ENCODE results near the gene PRTFDC1. TPM values are rescaled to one million over a fixed set of nuclear protein-coding genes. Genes with fewer than 3 reads are reported as not detected.

Gene PRTFDC1
- total RNA-seq, 1 donor from 2014 or later: 9.1 TPM

DNA sequence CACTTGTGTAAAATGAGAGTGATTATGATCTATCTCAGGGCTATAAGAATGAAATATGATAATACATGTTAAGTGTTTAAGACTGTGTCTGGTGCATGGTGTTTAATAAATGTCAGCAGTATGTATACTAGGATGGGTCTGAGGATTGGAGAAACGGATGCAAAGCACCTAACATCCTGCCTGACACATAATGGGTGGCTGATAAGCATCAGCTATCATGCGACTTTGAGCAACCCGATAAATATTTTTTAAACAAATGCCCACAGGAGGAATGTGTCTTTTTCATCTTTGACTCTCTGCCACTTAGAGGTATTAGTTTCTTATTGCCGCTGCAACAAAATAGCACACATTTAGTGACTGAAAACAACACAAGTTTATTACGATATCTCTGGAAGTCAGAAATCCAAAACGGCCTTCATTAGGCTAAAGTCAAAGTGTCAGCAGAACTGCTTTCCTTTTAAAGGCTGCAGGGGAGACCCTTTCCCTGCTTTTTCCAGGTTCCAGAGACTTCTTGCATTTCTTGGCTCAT lies 135.5 kb downstream of the PRTFDC1 start:
- no peak overlapping the region for H3K27ac ChIP-seq (ENCODE audit: low read depth, low read length)
- Mint-ChIP-seq H3K36me3 (ENCODE audit: low read depth, unreplicated experiment) (no peaks in the 10 kb centered on the region), H3K27me3 (ENCODE audit: low read depth, unreplicated experiment) (no peaks in the 10 kb centered on the region), H3K27ac (ENCODE audit: unreplicated experiment) (no peak overlapping the region), H3K9me3 (ENCODE audit: unreplicated experiment) (no peaks in the 10 kb centered on the region), H3K4me1 (ENCODE audit: low read depth, unreplicated experiment) (peaks cover 10% of the 10 kb centered on the region), H3K4me3 (ENCODE audit: unreplicated experiment) (no peak overlapping the region)
- H3K9ac ChIP-seq (ENCODE audit: low read length): no peak overlapping the region
- no peak overlapping the region for H3K4me3 ChIP-seq (ENCODE audit: insufficient read depth, low read depth, low read length)
- DNase-seq (ENCODE audit: low read depth) (no peak), FAIRE-seq (no peak)
- no peaks in the 10 kb centered on the region for H3K9me3 ChIP-seq (ENCODE audit: insufficient read depth, low read depth, low read length)
- H3K27me3 ChIP-seq (ENCODE audit: insufficient read depth, low read length): no peaks in the 10 kb centered on the region
- H3K36me3 ChIP-seq (ENCODE audit: insufficient read depth, low read length): no peaks in the 10 kb centered on the region
- peaks cover 15% of the 10 kb centered on the region for H3K4me1 ChIP-seq (ENCODE audit: insufficient read depth, low read length)
- H4K20me1 ChIP-seq (ENCODE audit: insufficient read depth, low read length): no peaks in the 10 kb centered on the region
- no peaks in the 10 kb centered on the region for H3K79me2 ChIP-seq (ENCODE audit: insufficient read depth, low read length)
- TF ChIP-seq, protein P1, sequence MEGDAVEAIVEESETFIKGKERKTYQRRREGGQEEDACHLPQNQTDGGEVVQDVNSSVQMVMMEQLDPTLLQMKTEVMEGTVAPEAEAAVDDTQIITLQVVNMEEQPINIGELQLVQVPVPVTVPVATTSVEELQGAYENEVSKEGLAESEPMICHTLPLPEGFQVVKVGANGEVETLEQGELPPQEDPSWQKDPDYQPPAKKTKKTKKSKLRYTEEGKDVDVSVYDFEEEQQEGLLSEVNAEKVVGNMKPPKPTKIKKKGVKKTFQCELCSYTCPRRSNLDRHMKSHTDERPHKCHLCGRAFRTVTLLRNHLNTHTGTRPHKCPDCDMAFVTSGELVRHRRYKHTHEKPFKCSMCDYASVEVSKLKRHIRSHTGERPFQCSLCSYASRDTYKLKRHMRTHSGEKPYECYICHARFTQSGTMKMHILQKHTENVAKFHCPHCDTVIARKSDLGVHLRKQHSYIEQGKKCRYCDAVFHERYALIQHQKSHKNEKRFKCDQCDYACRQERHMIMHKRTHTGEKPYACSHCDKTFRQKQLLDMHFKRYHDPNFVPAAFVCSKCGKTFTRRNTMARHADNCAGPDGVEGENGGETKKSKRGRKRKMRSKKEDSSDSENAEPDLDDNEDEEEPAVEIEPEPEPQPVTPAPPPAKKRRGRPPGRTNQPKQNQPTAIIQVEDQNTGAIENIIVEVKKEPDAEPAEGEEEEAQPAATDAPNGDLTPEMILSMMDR (IDR thresholded peaks at IDR 0.05; ENCODE audit: insufficient read depth, low read depth, low read length): no peak
- no peak for TF ChIP-seq EZH2 (IDR thresholded peaks at IDR 0.05; ENCODE audit: insufficient read depth, low read length)
- no peak overlapping the region for H3K4me2 ChIP-seq (ENCODE audit: low read length)
- no peak overlapping the region for H2AFZ ChIP-seq (ENCODE audit: low read depth, low read length)

DNA sequence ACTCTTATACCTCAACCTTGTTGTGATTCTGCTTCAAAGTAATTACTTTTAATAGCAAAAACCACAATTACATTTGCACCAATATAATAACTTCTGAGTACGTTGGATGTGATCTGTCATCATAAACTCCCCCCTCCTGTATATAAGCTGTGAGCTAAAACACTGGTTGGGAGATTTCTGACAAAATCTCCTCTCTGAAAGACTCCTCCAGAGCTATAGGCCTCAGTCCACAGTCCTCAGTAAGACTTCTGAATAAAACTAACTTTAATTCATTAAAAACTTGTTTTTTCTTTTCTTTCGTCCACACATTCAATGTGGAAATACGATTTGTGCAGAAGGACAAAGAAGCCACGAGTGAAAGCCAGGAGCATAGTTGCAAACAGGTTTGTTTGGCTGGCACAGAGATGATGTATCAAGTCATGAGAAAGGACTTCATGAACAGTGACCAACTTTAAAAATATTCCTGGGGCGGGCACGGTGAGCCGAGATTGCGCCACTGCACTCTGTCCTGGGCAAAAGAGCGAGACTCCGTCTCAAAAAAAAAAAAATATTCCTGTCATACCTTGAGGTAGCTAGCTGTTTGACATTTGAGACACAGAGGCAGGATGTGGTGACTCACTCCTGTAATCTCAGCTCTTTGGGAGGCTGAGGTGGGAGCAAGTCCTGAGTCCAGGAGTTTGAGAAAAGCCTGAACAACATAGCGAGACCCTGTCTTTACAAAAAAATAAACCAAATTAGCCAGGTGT lies 137.7 kb downstream of the PRTFDC1 start:
- Mint-ChIP-seq H3K27ac (ENCODE audit: unreplicated experiment) (no peak overlapping the region), H3K27me3 (ENCODE audit: low read depth, unreplicated experiment) (no peaks in the 10 kb centered on the region), H3K36me3 (ENCODE audit: low read depth, unreplicated experiment) (no peaks in the 10 kb centered on the region), H3K4me1 (ENCODE audit: low read depth, unreplicated experiment) (peaks cover 9% of the 10 kb centered on the region), H3K9me3 (ENCODE audit: unreplicated experiment) (no peaks in the 10 kb centered on the region), H3K4me3 (ENCODE audit: unreplicated experiment) (no peak overlapping the region)
- H3K4me3 ChIP-seq (ENCODE audit: insufficient read depth, low read depth, low read length): no peak overlapping the region
- no peaks in the 10 kb centered on the region for H3K27me3 ChIP-seq (ENCODE audit: insufficient read depth, low read length)
- no peaks in the 10 kb centered on the region for H3K79me2 ChIP-seq (ENCODE audit: insufficient read depth, low read length)
- H3K4me2 ChIP-seq (ENCODE audit: low read length): peak overlapping the region; percentile 39
- DNase-seq (ENCODE audit: low read depth) (peak; percentile 68), FAIRE-seq (no peak)
- H3K4me1 ChIP-seq (ENCODE audit: insufficient read depth, low read length): peaks cover 15% of the 10 kb centered on the region
- peak overlapping the region; percentile 9 for H3K27ac ChIP-seq (ENCODE audit: low read depth, low read length)
- no peaks in the 10 kb centered on the region for H3K36me3 ChIP-seq (ENCODE audit: insufficient read depth, low read length)
- H2AFZ ChIP-seq (ENCODE audit: low read depth, low read length): no peak overlapping the region
- H3K9ac ChIP-seq (ENCODE audit: low read length): no peak overlapping the region
- no peaks in the 10 kb centered on the region for H4K20me1 ChIP-seq (ENCODE audit: insufficient read depth, low read length)
- TF ChIP-seq, protein P1 (IDR thresholded peaks at IDR 0.05; ENCODE audit: insufficient read depth, low read depth, low read length): no peak
- no peak for TF ChIP-seq EZH2 (IDR thresholded peaks at IDR 0.05; ENCODE audit: insufficient read depth, low read length)
- no peaks in the 10 kb centered on the region for H3K9me3 ChIP-seq (ENCODE audit: insufficient read depth, low read depth, low read length)

DNA sequence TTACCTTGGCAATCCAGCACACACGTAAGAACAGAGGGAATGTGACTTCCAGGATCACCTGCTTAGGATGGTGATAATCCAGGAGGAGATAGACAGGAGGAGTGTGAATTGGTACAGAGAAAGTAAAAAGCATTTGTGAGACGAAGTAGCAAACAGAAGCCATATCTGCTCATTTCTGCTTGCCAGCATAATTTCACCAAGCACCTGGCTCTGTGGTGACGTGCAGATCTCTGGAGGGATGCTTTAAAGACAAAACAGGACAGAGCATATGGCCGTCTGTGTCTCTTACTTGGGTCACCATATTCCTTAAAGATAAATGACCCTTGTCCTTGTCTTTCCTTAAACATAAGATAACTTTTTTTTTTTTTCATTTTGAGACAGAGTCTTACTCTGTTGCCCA lies 138.6 kb downstream of the PRTFDC1 start:
- Histone ChIP-seq H4K20me1 (ENCODE audit: insufficient read depth, low read length) (no peaks in the 10 kb centered on the region), H2AFZ (ENCODE audit: low read depth, low read length) (no peak overlapping the region), H3K79me2 (ENCODE audit: insufficient read depth, low read length) (no peaks in the 10 kb centered on the region), H3K4me3 (ENCODE audit: insufficient read depth, low read depth, low read length) (no peak overlapping the region), H3K9ac (ENCODE audit: low read length) (no peak overlapping the region), H3K4me2 (ENCODE audit: low read length) (no peak overlapping the region), H3K36me3 (ENCODE audit: insufficient read depth, low read length) (no peaks in the 10 kb centered on the region), H3K9me3 (ENCODE audit: insufficient read depth, low read depth, low read length) (no peaks in the 10 kb centered on the region), H3K27ac (ENCODE audit: low read depth, low read length) (no peak overlapping the region), H3K4me1 (ENCODE audit: insufficient read depth, low read length) (peaks cover 15% of the 10 kb centered on the region), H3K27me3 (ENCODE audit: insufficient read depth, low read length) (no peaks in the 10 kb centered on the region)
- FAIRE-seq (no peak), DNase-seq (ENCODE audit: low read depth) (no peak)
- H3K4me1 Mint-ChIP-seq (ENCODE audit: low read depth, unreplicated experiment): peaks cover 9% of the 10 kb centered on the region
- no peaks in the 10 kb centered on the region for H3K27me3 Mint-ChIP-seq (ENCODE audit: low read depth, unreplicated experiment)
- H3K9me3 Mint-ChIP-seq (ENCODE audit: unreplicated experiment): no peaks in the 10 kb centered on the region
- no peak overlapping the region for H3K27ac Mint-ChIP-seq (ENCODE audit: unreplicated experiment)
- H3K4me3 Mint-ChIP-seq (ENCODE audit: unreplicated experiment): no peak overlapping the region
- no peak for TF ChIP-seq EZH2 (IDR thresholded peaks at IDR 0.05; ENCODE audit: insufficient read depth, low read length)
- TF ChIP-seq, protein P1 (IDR thresholded peaks at IDR 0.05; ENCODE audit: insufficient read depth, low read depth, low read length): no peak
- H3K36me3 Mint-ChIP-seq (ENCODE audit: low read depth, unreplicated experiment): no peaks in the 10 kb centered on the region
